Uterus (tissue), 4 donors: ENCODE measurements around the gene GRWD1. TPM values are rescaled to one million over a fixed set of nuclear protein-coding genes. Genes with fewer than 3 reads are reported as not detected.

Experiments
- DNase-seq, 2 donors: peaks; one replicate each; pipeline ENCODE4 v3.0.0-alpha.2; 2019 to 2020
- H3K27ac ChIP-seq, 2 donors: fragments of 200-600 bp; sonication (generic); 1 replicate in 1 of 2; 2 replicates in 1 of 2; pipeline ENCODE4 v1.5.1; 2016 to 2018
- H3K27me3 ChIP-seq, 2 donors: fragments of 200-600 bp; sonication (generic); one replicate each; pipeline ENCODE4 v1.5.1; 2018 to 2019; ENCODE audit warnings: control low read depth in 1 of 2
- H3K36me3 ChIP-seq, 2 donors: fragments of 200-600 bp; sonication (generic); one replicate each; pipeline ENCODE4 v1.5.1; 2019; ENCODE audit warnings: control low read depth in 1 of 2
- H3K4me1 ChIP-seq, 2 donors: fragments of 200-600 bp; sonication (generic); one replicate each; pipeline ENCODE4 v1.5.1; 2018 to 2019; ENCODE audit warnings: control low read depth in 1 of 2
- H3K4me3 ChIP-seq, 2 donors: fragments of 200-600 bp; sonication (generic); 1 replicate in 1 of 2; 2 replicates in 1 of 2; pipeline ENCODE4 v1.5.1; 2018 to 2019; ENCODE audit warnings: mild to moderate bottlenecking in 1 of 2
- H3K9me3 ChIP-seq, 2 donors: fragments of 200-600 bp; sonication (generic); one replicate each; pipeline ENCODE4 v1.5.1; 2019; ENCODE audit warnings: control low read depth in 1 of 2
- POLR2A ChIP-seq, 2 donors: fragments of 450-650 bp; IDR thresholded peaks; one replicate each; pipeline ENCODE4 v1.6.1; 2016; ENCODE audit warnings: antibody characterized with exemption in 2 of 2, mild to moderate bottlenecking in 1 of 2, moderate library complexity in 1 of 2
- intact Hi-C: fragments of 100-400 bp; cut with DNase I; formaldehyde crosslinking; loops from one replicate; pipeline ENCODE4 v1.15.1; 2023; ENCODE audit warnings: low total_unique reads
- total RNA-seq, 4 donors: library from RNA; depleted of rRNA in 3 of 4; stranded (reverse); fragments of >200 nt in 3 of 4; gene quantifications; one replicate each; pipeline versions ENCODE4 v1.1.0 to v1.2.4, GENCODE V29; 2014 to 2023
- TF ChIP-seq, protein P1 (sequence below), 4 experiments: fragments of 200-600 bp in 2 of 4; fragments of 450-650 bp in 2 of 4; sonication (generic) in 2 of 4; IDR thresholded peaks; one replicate each; pipeline ENCODE4 v1.5.1; 2016 to 2019; ENCODE audit warnings: antibody characterized with exemption in 4 of 4, mild to moderate bottlenecking in 2 of 4, moderate library complexity in 1 of 4
- donor health status: DM: yes; HTN: yes; CAD: no.

The GRWD1 gene
- total RNA-seq, 4 donors from 2014 or later = 7.7 to 33.8 (median 21.3) TPM

GRCh38 chr19:48452289-48453190 is 6.8 kb downstream of the GRWD1 start:
- H3K36me3 ChIP-seq = no peaks in the 10 kb centered on the region
- H3K9me3 ChIP-seq = no peaks in the 10 kb centered on the region
- H3K4me3 ChIP-seq = no peak overlapping the region
- no peak overlapping the region for H3K27ac ChIP-seq
- no peak for DNase-seq
- no peaks in the 10 kb centered on the region for H3K27me3 ChIP-seq
- intact Hi-C loops = no loop called here
- TF ChIP-seq POLR2A (IDR thresholded peaks at IDR 0.05) = no peak
- TF ChIP-seq, protein P1, sequence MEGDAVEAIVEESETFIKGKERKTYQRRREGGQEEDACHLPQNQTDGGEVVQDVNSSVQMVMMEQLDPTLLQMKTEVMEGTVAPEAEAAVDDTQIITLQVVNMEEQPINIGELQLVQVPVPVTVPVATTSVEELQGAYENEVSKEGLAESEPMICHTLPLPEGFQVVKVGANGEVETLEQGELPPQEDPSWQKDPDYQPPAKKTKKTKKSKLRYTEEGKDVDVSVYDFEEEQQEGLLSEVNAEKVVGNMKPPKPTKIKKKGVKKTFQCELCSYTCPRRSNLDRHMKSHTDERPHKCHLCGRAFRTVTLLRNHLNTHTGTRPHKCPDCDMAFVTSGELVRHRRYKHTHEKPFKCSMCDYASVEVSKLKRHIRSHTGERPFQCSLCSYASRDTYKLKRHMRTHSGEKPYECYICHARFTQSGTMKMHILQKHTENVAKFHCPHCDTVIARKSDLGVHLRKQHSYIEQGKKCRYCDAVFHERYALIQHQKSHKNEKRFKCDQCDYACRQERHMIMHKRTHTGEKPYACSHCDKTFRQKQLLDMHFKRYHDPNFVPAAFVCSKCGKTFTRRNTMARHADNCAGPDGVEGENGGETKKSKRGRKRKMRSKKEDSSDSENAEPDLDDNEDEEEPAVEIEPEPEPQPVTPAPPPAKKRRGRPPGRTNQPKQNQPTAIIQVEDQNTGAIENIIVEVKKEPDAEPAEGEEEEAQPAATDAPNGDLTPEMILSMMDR (IDR thresholded peaks at IDR 0.05) = no peak
- no peaks in the 10 kb centered on the region for H3K4me1 ChIP-seq

- no peaks in the 10 kb centered on the region for H3K27me3 ChIP-seq
- H3K4me1 ChIP-seq = no peaks in the 10 kb centered on the region
- intact Hi-C loops = no loop called here
- H3K36me3 ChIP-seq = no peaks in the 10 kb centered on the region
- H3K27ac ChIP-seq = no peak overlapping the region
- DNase-seq = no peak
- no peak overlapping the region for H3K4me3 ChIP-seq
- TF ChIP-seq, protein P1 (IDR thresholded peaks at IDR 0.05) = no peak
- TF ChIP-seq POLR2A (IDR thresholded peaks at IDR 0.05) = no peak
- H3K9me3 ChIP-seq = no peaks in the 10 kb centered on the region
These were observed 8.5 kb downstream of the GRWD1 start for GRCh38 chr19:48454150-48454730.

GRCh38 chr19:48455171-48455907 is 9.6 kb downstream of the GRWD1 start, which contains the start of gene KCNJ14:
Gene KCNJ14, plus strand, starts transcription at chr19:48455574. Its CDS starts 6,151 bp downstream, at chr19:48461725.
- Histone ChIP-seq H3K27ac (no peak within 1 kb of the TSS), H3K4me1 (no peaks in the 10 kb centered on the region), H3K4me3 (no peak within 1 kb of the TSS), H3K9me3 (no peaks in the 10 kb centered on the region), H3K36me3 (no peaks in the 10 kb centered on the region), H3K27me3 (no peaks in the 10 kb centered on the region)
- intact Hi-C loops = no loop called here
- TF ChIP-seq, protein P1 (IDR thresholded peaks at IDR 0.05) = no peak
- TF ChIP-seq POLR2A (IDR thresholded peaks at IDR 0.05) = no peak
- no peak for DNase-seq

- no peak for TF ChIP-seq POLR2A (IDR thresholded peaks at IDR 0.05)
- TF ChIP-seq, protein P1 (IDR thresholded peaks at IDR 0.05) = no peak
- DNase-seq = no peak
These were observed 10.3 kb downstream of the GRWD1 start for GRCh38 chr19:48455908-48456562.

More at GRCh38 chr19:48455908-48456562, 10.3 kb downstream of the GRWD1 start:
- Histone ChIP-seq H3K27me3 (no peaks in the 10 kb centered on the region), H3K9me3 (no peaks in the 10 kb centered on the region), H3K4me3 (no peak overlapping the region), H3K36me3 (no peaks in the 10 kb centered on the region), H3K4me1 (no peaks in the 10 kb centered on the region), H3K27ac (no peak overlapping the region)
- intact Hi-C loops = no loop called here
